Measurements from ENCODE around the gene SRPK2. TPM values are rescaled to one million over a fixed set of nuclear protein-coding genes. Genes with fewer than 3 reads are reported as not detected.
"Not testable (repeated sequence)": the region's sequence is repeated elsewhere in the genome, so short reads cannot be mapped to it uniquely, and the experiment has no call there.

SRPK2 gene
- total RNA-seq, 4 donors from 2014 or later = 33.0 to 47.4 (median 42.8) TPM

- TF ChIP-seq POLR2A (IDR thresholded peaks at IDR 0.05; ENCODE audit: low read depth) (no peak), EP300 (IDR thresholded peaks at IDR 0.05) (no peak), POLR2AphosphoS5 (IDR thresholded peaks at IDR 0.05) (no peak)
- TF ChIP-seq, protein P1, sequence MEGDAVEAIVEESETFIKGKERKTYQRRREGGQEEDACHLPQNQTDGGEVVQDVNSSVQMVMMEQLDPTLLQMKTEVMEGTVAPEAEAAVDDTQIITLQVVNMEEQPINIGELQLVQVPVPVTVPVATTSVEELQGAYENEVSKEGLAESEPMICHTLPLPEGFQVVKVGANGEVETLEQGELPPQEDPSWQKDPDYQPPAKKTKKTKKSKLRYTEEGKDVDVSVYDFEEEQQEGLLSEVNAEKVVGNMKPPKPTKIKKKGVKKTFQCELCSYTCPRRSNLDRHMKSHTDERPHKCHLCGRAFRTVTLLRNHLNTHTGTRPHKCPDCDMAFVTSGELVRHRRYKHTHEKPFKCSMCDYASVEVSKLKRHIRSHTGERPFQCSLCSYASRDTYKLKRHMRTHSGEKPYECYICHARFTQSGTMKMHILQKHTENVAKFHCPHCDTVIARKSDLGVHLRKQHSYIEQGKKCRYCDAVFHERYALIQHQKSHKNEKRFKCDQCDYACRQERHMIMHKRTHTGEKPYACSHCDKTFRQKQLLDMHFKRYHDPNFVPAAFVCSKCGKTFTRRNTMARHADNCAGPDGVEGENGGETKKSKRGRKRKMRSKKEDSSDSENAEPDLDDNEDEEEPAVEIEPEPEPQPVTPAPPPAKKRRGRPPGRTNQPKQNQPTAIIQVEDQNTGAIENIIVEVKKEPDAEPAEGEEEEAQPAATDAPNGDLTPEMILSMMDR (IDR thresholded peaks at IDR 0.05) = no peak
- WGBS = 90% methylated on average over 1 of the region's 1 CpG
- no peak overlapping the region for H3K27ac ChIP-seq (replicated peaks in 1 of 4)
- intact Hi-C loops (cut with DNase I) = no loop called here
- peaks cover 7 to 24% (median 15%) of the 10 kb centered on the region in 4 donors for H3K4me1 ChIP-seq
- H3K4me3 ChIP-seq = no peak overlapping the region
- no peak for DNase-seq (ENCODE audit: extremely low spot score)
- peaks cover 0 to 14% (median 3%) of the 10 kb centered on the region in 4 donors for H3K36me3 ChIP-seq
- no peaks in the 10 kb centered on the region for H3K9me3 ChIP-seq
- no peaks in the 10 kb centered on the region for H3K27me3 ChIP-seq
Measured at GRCh38 chr7:105199386-105199785, 189.3 kb downstream of the SRPK2 start.

GRCh38 chr7:105198223-105198622, 190.5 kb downstream of the SRPK2 start:
- intact Hi-C loops (cut with DNase I) = no loop called here
- H3K9me3 ChIP-seq = no peaks in the 10 kb centered on the region
- no peak for DNase-seq (ENCODE audit: extremely low spot score)
- H3K27ac ChIP-seq (replicated peaks in 1 of 4) = no peak overlapping the region
- 38% methylated on average over 2 of the region's 2 CpGs for WGBS
- no peak overlapping the region for H3K4me3 ChIP-seq
- TF ChIP-seq POLR2AphosphoS5 (IDR thresholded peaks at IDR 0.05) (no peak), POLR2A (IDR thresholded peaks at IDR 0.05; ENCODE audit: low read depth) (no peak), EP300 (IDR thresholded peaks at IDR 0.05) (no peak)
- TF ChIP-seq, protein P1 (IDR thresholded peaks at IDR 0.05) = no peak
- peaks cover 7 to 23% (median 13%) of the 10 kb centered on the region in 4 donors for H3K4me1 ChIP-seq
- no peaks in the 10 kb centered on the region for H3K27me3 ChIP-seq
- H3K36me3 ChIP-seq = peaks cover 0 to 14% (median 3%) of the 10 kb centered on the region in 4 donors

- intact Hi-C loops (cut with DNase I) = no loop called here
- 85% methylated on average over 7 of the region's 7 CpGs for WGBS
- no peak for DNase-seq (ENCODE audit: extremely low spot score)
- Histone ChIP-seq H3K4me1 (peaks cover 3 to 16% (median 8%) of the 10 kb centered on the region in 4 donors), H3K9me3 (no peaks in the 10 kb centered on the region), H3K27me3 (no peaks in the 10 kb centered on the region), H3K4me3 (no peak overlapping the region), H3K27ac (replicated peaks in 1 of 4) (no peak overlapping the region), H3K36me3 (peaks cover 0 to 5% (median under 1%) of the 10 kb centered on the region in 4 donors)
- TF ChIP-seq EP300 (IDR thresholded peaks at IDR 0.05) = no peak
- TF ChIP-seq, protein P1 (IDR thresholded peaks at IDR 0.05) = no peak
- TF ChIP-seq POLR2AphosphoS5 (IDR thresholded peaks at IDR 0.05) = no peak
- TF ChIP-seq POLR2A (IDR thresholded peaks at IDR 0.05; ENCODE audit: low read depth) = no peak
Measured at GRCh38 chr7:105196473-105196872, 192.2 kb downstream of the SRPK2 start.

GRCh38 chr7:105195891-105196290, 192.8 kb downstream of the SRPK2 start:
- Histone ChIP-seq H3K4me3 (no peak overlapping the region), H3K36me3 (no peaks in the 10 kb centered on the region), H3K4me1 (peaks cover 3 to 16% (median 8%) of the 10 kb centered on the region in 4 donors), H3K27ac (replicated peaks in 1 of 4) (no peak overlapping the region), H3K27me3 (no peaks in the 10 kb centered on the region), H3K9me3 (no peaks in the 10 kb centered on the region)
- DNase-seq (ENCODE audit: extremely low spot score) = no peak
- no peak for TF ChIP-seq POLR2AphosphoS5 (IDR thresholded peaks at IDR 0.05)
- TF ChIP-seq, protein P1 (IDR thresholded peaks at IDR 0.05) = no peak
- no peak for TF ChIP-seq EP300 (IDR thresholded peaks at IDR 0.05)
- no peak for TF ChIP-seq POLR2A (IDR thresholded peaks at IDR 0.05; ENCODE audit: low read depth)
- intact Hi-C loops (cut with DNase I) = no loop called here
- WGBS = 50% methylated on average over 1 of the region's 1 CpG

DNA sequence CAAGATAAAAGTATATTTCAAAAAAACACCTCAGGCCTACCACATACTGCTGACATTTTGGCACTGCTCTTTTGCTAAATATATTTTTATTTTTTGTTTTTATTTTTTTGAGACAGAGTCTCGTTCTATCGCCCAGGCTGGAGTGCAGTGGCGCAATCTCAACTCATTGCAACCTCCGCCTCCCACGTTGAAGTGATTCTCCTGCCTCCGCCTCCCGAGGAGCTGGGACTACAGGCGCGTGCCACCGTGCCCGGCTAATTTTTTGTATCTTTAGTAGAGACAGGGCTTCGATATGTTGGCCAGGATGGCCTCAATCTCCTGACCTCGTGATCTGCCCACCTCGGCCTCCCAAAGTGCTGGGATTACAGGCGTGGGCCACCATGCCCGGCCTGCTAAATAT, 193.8 kb downstream of the SRPK2 start:
- peaks cover 3 to 16% (median 8%) of the 10 kb centered on the region in 4 donors for H3K4me1 ChIP-seq
- H3K36me3 ChIP-seq; H3K9me3 ChIP-seq; intact Hi-C loops (cut with DNase I); H3K27me3 ChIP-seq; H3K27ac ChIP-seq (replicated peaks in 1 of 4); H3K4me3 ChIP-seq; DNase-seq (ENCODE audit: extremely low spot score): not testable (repeated sequence)
- WGBS = 96% methylated on average over 16 of the region's 16 CpGs
